Muscle of leg (tissue), 11 donors: ENCODE measurements around the gene FAM240A. TPM values are rescaled to one million over a fixed set of nuclear protein-coding genes. Genes with fewer than 3 reads are reported as not detected.

Experiments
- DNase-seq: peaks from one replicate; pipeline ENCODE4 v3.0.0; 2013
- H3K27ac ChIP-seq: one replicate; pipeline ENCODE4 v1.5.1; 2013; ENCODE audit warnings: mild to moderate bottlenecking, low read length, control low read depth
- H3K27me3 ChIP-seq: one replicate; pipeline ENCODE4 v1.6.1; 2013; ENCODE audit warnings: low read length; ENCODE audit not compliant: control insufficient read depth, insufficient read depth
- H3K36me3 ChIP-seq: one replicate; pipeline ENCODE4 v1.6.1; 2013; ENCODE audit warnings: low read length; ENCODE audit not compliant: control insufficient read depth, insufficient read depth
- H3K4me1 ChIP-seq: one replicate; pipeline ENCODE4 v1.6.1; 2013; ENCODE audit warnings: low read length; ENCODE audit not compliant: control insufficient read depth, insufficient read depth
- H3K4me3 ChIP-seq: one replicate; pipeline ENCODE4 v1.5.1; 2013; ENCODE audit warnings: low read length, control low read depth
- H3K9me3 ChIP-seq: replicated peaks from 2 replicates; pipeline ENCODE4 v1.6.1; 2013; ENCODE audit warnings: low read depth, low read length; ENCODE audit not compliant: control insufficient read depth
- WGBS: methylation state at CpG from one replicate; pipeline ENCODE4 v1.1.5; 2013; ENCODE audit warnings: missing lambda C conversion rate; ENCODE audit not compliant: insufficient coverage; 5-methylcytosine and 5-hydroxymethylcytosine counted together
- polyA plus RNA-seq, 8 donors: library from polyadenylated mRNA; unstranded; fragments of 120-200 nt; gene quantifications; one replicate each; pipeline versions ENCODE4 v1.2.1 to v1.2.3, GENCODE V29; 2013; ENCODE audit warnings: inconsistent platforms in 1 of 8, low replicate concordance in 1 of 8; ENCODE audit not compliant: insufficient read length in 8 of 8, insufficient read depth in 1 of 8
- total RNA-seq: library from RNA; stranded (reverse); fragments of 120-200 nt; gene quantifications from one replicate; pipeline ENCODE4 v1.2.4, GENCODE V29; 2013

Gene FAM240A
- total and polyA plus RNA-seq, 9 donors: 0.19 to 0.63 (median 0.25) TPM; not detected in 1

GRCh38 chr3:46661776-46662766 lies 49.7 kb downstream of the FAM240A start:
- peak; percentile 5 for DNase-seq
- H3K27ac ChIP-seq: no peak overlapping the region

DNA sequence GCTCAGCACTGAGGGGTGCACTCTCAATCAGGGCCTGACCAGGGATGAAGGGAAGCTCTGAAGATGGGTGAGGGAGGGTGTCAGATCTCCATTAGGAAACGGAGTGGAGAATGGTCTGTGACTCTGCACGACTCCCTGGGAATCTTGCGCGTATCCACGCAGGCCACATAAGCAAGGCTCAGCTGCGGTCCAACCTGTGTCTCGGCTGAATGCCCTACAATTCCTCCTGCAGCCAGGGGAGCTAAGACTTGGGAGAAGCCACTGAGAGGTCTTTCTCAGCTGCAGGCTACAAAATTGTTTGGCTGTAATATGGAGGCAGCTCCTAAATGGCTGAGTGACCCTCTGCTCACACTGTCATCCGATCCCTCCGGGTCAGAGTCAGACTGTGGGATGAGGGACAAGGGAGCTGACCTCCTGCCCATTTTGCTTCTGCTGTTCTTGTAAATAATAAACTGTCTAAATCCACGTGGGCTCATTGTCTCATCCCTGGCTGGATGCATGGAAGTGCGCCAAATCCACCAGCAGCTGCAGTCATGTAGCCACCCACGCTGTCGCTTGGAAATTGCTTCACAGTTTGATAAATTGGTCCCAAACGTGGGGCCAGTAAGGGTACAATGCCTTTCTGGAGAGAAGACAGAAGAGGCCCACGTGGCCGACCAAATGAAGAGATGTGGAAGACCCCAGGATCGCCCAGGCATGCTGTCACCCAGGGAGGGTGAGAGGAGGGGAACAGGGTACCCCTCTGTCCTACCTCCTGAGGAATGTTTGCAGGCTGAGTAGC lies 50.6 kb downstream of the FAM240A start:
- Histone ChIP-seq H3K27ac (peak overlapping the region; percentile 59), H3K36me3 (no peaks in the 10 kb centered on the region), H3K4me3 (no peak overlapping the region), H3K9me3 (no peaks in the 10 kb centered on the region), H3K27me3 (peaks cover 35% of the 10 kb centered on the region), H3K4me1 (peaks cover 51% of the 10 kb centered on the region)
- peak; percentile 91 for DNase-seq
- 16% methylated on average over 14 of the region's 17 CpGs for whole genome bisulfite sequencing

More at GRCh38 chr3:46661776-46662766, 49.7 kb downstream of the FAM240A start:
- WGBS: 57% methylated on average over 12 of the region's 15 CpGs
- no peaks in the 10 kb centered on the region for H3K9me3 ChIP-seq
- H3K27me3 ChIP-seq: peaks cover 35% of the 10 kb centered on the region
- peaks cover 47% of the 10 kb centered on the region for H3K4me1 ChIP-seq
- H3K4me3 ChIP-seq: no peak overlapping the region
- no peaks in the 10 kb centered on the region for H3K36me3 ChIP-seq

DNA sequence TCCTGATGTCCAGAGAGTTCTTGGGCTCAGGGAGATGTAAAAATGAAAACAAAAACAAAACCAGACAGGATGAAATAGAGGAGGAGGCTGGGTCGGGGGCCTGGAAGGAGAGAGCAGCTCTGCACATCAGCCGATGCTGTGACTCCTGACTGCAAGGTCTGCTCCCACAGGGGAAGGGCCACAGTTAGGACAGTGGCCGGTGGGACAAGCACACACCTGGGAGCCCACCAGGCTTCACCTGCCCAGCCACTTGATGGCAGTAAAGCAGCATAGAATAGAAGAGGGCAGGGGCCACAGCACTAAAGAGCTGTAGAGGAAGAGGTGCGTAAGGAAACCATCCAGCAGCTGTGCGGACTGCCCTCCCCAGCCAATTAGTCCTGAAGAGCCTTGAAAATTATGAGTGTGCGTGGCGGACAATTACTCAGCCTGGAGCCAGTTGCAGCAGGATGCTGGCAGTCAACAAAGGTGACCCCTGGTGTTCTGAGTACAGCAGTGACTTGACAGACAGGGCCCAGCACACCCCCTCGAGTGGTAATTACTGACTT lies 51.3 kb downstream of the FAM240A start:
- Histone ChIP-seq H3K36me3 (no peaks in the 10 kb centered on the region), H3K9me3 (no peaks in the 10 kb centered on the region), H3K4me1 (peaks cover 51% of the 10 kb centered on the region), H3K27ac (peak overlapping the region; percentile 59), H3K4me3 (no peak overlapping the region), H3K27me3 (peaks cover 33% of the 10 kb centered on the region)
- 42% methylated on average over 7 of the region's 8 CpGs for WGBS
- peak; percentile 60 for DNase-seq

GRCh38 chr3:46664188-46664970 lies 52.1 kb downstream of the FAM240A start:
- Histone ChIP-seq H3K27me3 (peaks cover 33% of the 10 kb centered on the region), H3K27ac (no peak overlapping the region), H3K9me3 (no peaks in the 10 kb centered on the region), H3K36me3 (no peaks in the 10 kb centered on the region), H3K4me1 (peaks cover 51% of the 10 kb centered on the region), H3K4me3 (no peak overlapping the region)
- WGBS: 84% methylated on average over 6 of the region's 6 CpGs
- DNase-seq: no peak

GRCh38 chr3:46664971-46665762 lies 52.8 kb downstream of the FAM240A start:
- no peak overlapping the region for H3K27ac ChIP-seq
- peaks cover 51% of the 10 kb centered on the region for H3K4me1 ChIP-seq
- whole genome bisulfite sequencing: 63% methylated on average over 11 of the region's 23 CpGs
- H3K9me3 ChIP-seq: no peaks in the 10 kb centered on the region
- no peaks in the 10 kb centered on the region for H3K36me3 ChIP-seq
- H3K4me3 ChIP-seq: no peak overlapping the region
- DNase-seq: peak; percentile 2
- peaks cover 27% of the 10 kb centered on the region for H3K27me3 ChIP-seq

GRCh38 chr3:46665763-46666452 lies 53.6 kb downstream of the FAM240A start:
- peaks cover 23% of the 10 kb centered on the region for H3K27me3 ChIP-seq
- no peaks in the 10 kb centered on the region for H3K36me3 ChIP-seq
- peak; percentile 10 for DNase-seq
- H3K4me1 ChIP-seq: peaks cover 44% of the 10 kb centered on the region
- no peaks in the 10 kb centered on the region for H3K9me3 ChIP-seq
- no peak overlapping the region for H3K4me3 ChIP-seq
- H3K27ac ChIP-seq: no peak overlapping the region
- WGBS: 48% methylated on average over 9 of the region's 9 CpGs

DNA sequence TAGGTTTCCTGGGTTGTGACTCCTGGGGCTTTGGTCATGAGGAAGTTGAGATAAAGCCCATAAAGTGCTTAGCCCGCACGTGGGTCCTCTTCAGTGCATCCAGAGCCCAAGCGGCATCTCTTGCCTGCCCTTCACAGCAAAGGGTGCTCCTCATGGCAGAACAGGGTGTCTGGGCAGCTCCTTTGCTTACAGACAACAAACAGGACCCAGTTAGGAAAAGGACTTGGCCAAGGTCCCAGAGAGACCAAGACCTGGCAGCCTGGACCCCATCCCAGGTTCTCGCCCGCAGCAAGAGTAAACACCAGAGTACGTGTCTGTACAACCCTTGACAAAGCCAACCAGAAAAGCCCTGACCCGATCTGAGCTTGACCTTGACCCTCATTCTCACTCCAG lies 54.1 kb downstream of the FAM240A start:
- H3K36me3 ChIP-seq: no peaks in the 10 kb centered on the region
- H3K27me3 ChIP-seq: peaks cover 22% of the 10 kb centered on the region
- H3K27ac ChIP-seq: no peak overlapping the region
- peaks cover 40% of the 10 kb centered on the region for H3K4me1 ChIP-seq
- DNase-seq: peak; percentile 1
- H3K9me3 ChIP-seq: no peaks in the 10 kb centered on the region
- 79% methylated on average over 7 of the region's 7 CpGs for WGBS
- H3K4me3 ChIP-seq: no peak overlapping the region

DNA sequence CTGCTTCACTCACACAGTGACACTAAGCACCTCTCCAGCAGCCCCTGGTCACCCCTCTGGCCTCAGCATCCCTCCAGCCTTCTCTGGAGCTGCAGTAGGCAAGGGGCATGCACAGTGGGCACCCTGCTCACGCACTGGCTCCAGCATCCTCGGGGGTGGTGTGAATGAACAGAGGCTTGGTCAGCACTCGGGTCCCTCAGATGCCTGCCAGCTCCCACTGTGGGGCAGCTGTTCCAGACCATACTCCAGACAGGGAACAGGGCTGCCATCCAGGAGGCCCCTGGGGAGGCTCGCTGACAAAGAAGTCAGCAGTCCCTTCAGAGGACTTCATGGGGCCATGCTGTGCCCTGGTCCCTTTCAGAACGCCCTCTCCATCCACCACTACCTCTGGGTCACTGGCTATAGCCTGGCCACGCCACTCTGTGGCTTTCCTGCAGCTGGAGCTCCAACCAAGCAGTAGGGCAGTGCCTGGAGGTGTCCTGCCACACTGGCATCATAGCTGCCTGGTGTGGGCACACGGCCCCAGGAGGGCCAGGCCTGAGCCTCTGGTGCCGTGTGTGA lies 54.8 kb downstream of the FAM240A start:
- H3K4me3 ChIP-seq: no peak overlapping the region
- no peak overlapping the region for H3K27ac ChIP-seq
- H3K9me3 ChIP-seq: no peaks in the 10 kb centered on the region
- WGBS: 94% methylated on average over 8 of the region's 8 CpGs
- peaks cover 35% of the 10 kb centered on the region for H3K4me1 ChIP-seq
- peaks cover 22% of the 10 kb centered on the region for H3K27me3 ChIP-seq
- no peaks in the 10 kb centered on the region for H3K36me3 ChIP-seq
- peak; percentile 20 for DNase-seq
